NCI-H1930 (cell line): ENCODE measurements around the gene CA5B.
"Not testable (repeated sequence)": the region's sequence is repeated elsewhere in the genome, so short reads cannot be mapped to it uniquely, and the experiment has no call there.

Experiments used
- DNase-seq, 2 experiments: peaks; one replicate each; lab custom pipeline; 2025; lab: John Stamatoyannopoulos, UW

The CA5B gene, protein sequence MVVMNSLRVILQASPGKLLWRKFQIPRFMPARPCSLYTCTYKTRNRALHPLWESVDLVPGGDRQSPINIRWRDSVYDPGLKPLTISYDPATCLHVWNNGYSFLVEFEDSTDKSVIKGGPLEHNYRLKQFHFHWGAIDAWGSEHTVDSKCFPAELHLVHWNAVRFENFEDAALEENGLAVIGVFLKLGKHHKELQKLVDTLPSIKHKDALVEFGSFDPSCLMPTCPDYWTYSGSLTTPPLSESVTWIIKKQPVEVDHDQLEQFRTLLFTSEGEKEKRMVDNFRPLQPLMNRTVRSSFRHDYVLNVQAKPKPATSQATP

GRCh38 chrX:15737959-15738902 lies at the start of gene CA5B:
CA5B (plus strand) TSS chrX:15738270; CDS start chrX:15750024, 11,754 bp downstream.
- no peak for DNase-seq

DNA sequence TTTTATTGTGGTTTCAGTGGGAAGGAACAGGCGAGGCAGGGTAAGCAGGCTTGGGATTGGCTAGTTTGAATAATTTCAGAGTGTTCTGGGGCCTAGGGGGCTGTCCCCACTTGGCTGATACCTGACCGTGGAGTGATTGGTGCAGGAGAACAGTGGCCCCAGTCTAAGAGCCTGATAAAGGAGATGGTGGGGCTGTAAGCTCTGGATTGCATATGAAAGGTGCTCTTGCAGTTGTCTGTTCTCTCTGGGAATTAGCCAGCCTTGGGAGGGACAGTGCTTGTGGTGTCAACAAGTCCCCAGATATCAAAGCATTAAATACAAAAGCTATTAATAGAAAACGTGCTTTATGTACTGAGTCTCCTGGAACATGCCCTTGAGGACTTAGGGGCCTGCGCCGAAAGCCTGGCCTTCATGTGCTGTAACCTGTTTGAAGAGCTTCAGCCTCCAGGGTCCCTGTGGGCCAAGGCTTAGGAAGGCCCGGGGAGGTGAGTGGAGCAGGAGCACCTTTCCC lies 43.1 kb upstream of the CA5B start:
- DNase-seq = no peak

DNA sequence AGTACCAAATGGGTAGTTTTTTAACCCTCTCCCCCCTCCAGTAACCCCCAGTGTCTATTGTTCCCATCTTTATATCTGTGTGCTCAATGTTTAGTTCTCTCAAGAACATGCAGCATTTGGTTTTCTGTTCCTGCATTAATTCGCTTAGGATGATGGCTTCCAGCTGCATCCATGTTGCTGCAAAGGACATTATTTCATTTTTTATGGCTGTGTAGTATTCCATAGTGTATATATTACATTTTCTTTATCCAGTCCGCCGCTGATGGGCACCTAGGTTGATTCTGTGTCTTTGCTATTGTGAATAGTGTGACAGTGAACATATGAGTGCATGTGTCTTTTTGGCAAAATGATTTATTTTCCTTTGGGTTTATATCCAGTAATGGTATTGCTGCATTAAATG lies 41.6 kb upstream of the CA5B start:
- no peak for DNase-seq

DNA sequence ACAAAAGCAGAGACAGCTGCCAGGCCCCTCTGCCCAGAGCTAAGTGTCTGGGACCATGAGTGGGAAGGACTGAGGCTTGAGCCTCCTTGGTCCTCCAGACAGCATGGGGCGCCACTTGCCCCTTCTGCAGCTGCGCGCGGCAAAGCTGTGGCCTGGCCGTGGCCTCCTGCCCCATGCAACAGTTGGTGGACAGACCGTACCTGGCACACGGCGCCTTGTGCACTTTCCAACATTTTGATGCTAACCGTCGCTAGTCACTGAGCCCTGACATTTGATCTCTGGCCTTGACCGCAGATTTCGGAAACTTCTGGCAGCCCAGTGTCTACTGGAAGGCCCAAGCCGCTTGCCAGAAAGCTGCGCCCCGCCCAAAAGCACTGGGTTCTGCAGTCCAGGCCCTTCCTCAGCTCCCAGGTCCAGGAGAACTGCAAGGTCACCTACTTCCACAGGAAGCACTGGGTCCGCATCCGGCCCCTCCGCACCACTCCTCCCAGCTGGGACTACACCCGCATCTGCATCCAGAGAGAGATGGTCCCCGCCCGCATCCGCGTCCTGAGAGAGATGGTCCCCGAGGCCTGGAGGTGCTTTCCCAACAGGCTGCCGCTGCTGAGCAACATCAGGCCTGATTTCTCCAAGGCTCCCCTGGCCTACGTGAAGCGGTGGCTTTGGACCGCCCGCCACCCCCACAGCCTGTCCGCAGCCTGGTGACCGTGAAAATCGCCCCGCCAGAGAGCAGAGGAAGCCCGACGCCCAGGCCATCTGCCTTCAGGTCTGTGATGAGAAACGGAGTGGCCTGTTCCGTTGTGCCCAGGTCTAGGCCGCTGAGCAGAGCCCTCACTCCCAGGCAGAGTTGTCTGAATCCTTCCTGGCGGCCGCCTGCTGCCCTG lies 35.3 kb upstream of the CA5B start:
- DNase-seq = no peak

- DNase-seq = not testable (repeated sequence)
Observed at GRCh38 chrX:15703809-15704208, 34.3 kb upstream of the CA5B start.

GRCh38 chrX:15704273-15704672 lies 33.8 kb upstream of the CA5B start:
- DNase-seq = not testable (repeated sequence)

GRCh38 chrX:15714529-15714928 lies 23.5 kb upstream of the CA5B start:
- no peak for DNase-seq

DNA sequence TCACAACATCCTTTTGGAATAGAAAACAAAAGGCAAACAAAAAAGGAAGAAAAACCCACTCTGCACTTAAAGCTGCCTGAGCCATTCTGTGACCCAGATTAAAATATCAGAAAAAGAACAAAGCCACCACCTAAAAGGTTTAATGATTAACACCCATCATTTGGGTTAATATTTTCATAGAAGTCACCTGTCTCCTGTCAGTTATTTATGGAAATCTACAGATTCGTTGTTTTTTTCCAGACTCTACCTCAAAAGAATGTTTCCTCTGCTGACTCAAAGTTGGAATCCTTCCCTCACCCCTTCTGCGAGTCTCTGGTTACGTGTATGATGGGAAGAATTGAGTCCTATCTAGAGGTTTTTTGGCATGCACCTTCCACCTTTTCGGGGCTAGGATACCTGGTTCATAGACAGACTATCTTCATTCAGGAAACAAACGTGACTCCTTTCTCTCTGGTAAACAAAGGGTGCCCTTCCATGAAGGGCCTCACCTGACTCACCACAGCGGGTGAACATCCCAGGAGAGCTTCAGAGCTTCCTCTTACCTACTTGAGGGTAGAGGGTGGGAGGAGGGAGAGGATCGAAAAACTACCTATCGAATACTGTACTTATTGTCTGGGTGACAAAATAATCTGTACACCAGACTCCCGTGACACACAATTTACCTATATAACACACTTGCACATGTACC lies 19.6 kb upstream of the CA5B start:
- no peak for DNase-seq

DNA sequence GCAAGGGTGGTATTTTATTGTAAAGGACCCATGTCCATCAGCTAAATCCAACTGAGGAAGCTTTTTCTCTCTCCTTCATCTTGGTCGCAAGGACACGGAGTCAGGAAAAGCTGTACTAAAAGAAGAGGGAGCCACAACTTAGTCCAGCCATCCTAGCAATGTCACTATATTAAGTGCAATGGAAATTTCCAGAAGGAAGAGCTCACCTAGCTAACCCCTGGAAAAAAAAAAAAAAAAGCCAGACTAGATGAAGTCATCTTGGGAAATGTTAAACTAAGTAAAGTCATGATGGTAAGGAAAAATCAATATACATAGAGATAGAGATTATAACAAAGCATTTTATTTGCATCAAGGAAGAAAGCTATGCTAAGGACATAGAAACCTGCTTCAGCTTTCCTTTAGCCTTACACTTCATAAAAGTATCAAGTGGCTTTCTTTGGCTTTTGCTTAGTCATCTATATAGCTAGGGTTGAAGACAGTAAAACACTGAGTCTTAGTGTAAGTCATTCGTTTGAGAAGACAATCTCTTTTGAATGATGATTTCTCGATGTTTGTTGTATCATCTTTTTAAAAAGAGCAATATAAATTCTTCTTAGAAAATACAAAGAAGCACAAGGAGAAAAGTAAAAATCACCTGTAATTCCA lies 18.6 kb upstream of the CA5B start:
- no peak for DNase-seq

DNA sequence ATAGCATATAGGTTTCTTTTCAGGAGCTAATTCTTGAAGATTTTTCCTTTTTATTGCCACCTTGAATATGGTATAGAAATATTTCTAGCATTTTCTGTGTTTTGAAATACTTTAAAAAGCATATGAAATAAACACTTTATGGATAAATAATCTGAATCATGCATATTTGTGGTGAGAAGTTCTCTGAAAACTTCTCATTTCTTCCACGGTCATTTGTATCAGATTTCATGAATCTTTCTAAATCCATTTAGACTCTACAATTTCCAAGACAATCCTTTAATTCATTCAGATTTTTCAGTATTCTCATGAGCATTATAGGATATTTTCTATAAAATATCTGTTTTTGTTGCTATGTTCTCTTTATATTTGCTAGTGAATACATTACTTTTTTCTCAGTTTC lies 16.2 kb upstream of the CA5B start:
- no peak for DNase-seq

DNA sequence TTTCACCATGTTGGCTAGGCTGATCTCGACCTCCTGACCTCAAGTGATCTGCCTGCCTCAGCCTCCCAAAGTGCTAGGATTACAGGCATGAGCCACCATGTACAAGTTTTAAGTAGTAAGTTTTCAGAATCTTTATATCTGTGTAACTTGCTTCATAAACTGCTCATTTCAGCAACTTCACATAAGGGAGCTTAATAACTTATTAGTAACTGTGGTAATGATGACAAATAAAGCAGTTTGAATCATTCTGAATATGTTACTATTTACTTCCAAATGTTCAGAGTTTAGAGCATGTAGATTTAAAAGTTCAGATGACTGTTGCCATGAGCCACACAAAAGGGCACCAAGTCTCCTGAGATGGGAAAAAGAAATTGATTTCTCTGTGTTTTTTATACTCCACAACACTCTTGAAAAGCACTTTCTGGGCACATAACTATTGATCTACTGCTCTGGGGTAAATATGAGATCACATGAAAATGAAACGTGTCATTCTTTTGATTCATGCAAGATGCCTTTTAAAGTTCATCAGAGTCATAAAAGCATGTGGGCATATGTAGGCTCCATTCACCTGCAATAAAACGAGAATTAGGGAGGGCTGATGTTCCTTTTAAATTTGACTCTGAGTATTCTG lies 14.1 kb upstream of the CA5B start:
- no peak for DNase-seq

DNA sequence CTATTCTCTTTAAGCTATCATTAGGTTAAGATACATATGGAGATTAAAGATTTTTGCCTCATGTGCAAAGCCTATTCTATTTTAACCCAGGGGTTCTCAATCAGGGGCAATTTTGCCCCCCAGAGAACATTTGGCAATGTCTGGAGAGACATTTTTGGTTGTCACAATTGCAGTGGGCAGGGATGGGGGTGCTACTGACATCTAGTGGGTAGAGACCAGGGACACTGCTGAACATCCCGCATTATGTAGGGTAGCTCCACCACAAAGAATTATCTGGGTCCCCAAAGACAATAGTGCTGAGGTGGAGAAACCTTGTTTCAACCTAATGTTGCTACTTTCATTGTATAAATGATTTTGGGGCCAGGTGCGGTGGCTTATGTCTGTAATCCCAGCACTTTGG lies 13.2 kb upstream of the CA5B start:
- no peak for DNase-seq

DNA sequence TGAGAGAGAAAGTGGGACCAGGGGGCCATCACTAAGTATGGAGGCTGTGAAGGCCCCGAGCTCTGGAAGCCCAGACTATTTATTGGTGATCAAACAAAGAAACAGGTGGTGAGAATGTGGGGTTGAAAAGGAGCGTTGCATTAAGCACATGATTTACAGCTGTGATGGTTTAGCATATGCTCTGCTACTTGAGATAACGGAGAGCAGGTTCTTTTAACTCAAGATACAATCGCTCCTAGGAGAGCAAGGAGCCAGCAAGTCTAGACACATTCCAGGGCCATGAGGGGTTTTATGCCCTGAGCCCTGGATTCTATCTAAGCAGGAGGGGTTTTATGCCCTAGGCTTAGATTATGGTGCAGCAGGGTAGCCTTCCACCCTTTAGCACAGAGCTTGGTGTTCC lies 6.7 kb upstream of the CA5B start:
- not testable (repeated sequence) for DNase-seq

- no peak for DNase-seq
Observed at GRCh38 chrX:15737190-15737958, 696 bp upstream of the CA5B start.

DNA sequence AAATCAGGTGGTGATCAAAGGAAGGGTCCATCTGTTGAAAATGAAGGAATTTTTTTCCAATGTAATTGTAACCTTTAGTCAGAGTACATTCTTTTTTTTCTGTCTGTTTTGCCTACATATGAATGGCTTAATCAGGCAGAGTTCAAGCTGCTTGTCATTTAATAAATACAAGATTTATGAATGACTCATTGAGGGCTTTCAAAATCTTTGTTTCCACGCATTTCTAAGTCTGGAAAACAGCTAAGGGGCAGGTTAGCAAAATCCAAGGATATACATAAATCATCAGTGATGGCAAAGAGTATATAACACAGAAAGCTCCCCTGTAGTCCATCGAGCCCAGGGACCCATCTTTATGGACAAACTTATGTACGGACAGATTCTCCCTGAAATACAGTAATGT lies 1.8 kb downstream of the CA5B start:
- DNase-seq = no peak

- no peak for DNase-seq
Observed at GRCh38 chrX:15744181-15744867, 6.3 kb downstream of the CA5B start.

DNA sequence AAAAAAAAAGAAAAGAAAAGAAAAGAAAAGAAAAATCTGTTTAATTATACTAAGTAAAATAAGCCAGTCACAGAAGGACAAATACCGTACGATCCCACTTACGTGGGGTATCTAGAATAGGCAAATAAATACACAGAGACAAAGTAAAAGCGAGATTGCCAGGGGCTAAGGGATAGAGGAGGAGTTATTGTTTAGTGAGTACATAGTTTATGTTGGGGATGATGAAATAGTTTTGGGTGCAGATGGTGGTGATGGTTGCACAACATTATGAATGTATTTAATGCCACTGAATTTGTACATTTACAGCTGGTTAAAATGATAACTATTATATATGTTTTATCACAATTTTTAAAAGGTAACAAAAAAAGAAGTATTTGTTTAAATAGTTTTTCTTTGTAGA lies 7.1 kb downstream of the CA5B start:
- DNase-seq = no peak

GRCh38 chrX:15746651-15747050 lies 8.6 kb downstream of the CA5B start:
- not testable (repeated sequence) for DNase-seq

GRCh38 chrX:15747626-15748173 lies 9.6 kb downstream of the CA5B start:
- DNase-seq = no peak
